OCI-M2 (cell line): ENCODE data around the gene MYO5C.

ENCODE experiments used
- DNase-seq: peaks from one replicate; lab custom pipeline; 2025; ENCODE audit not compliant: unreplicated experiment; lab: John Stamatoyannopoulos, UW

Gene MYO5C

GRCh38 chr15:52153900-52154895 lies 141.4 kb downstream of the MYO5C start:
- DNase-seq, result no peak

GRCh38 chr15:52151353-52151752 lies 144.3 kb downstream of the MYO5C start:
- no peak for DNase-seq

- no peak for DNase-seq
Observed at GRCh38 chr15:52150871-52151270, 144.7 kb downstream of the MYO5C start.

- no peak for DNase-seq
Observed at GRCh38 chr15:52150043-52150825, 145.4 kb downstream of the MYO5C start.

- DNase-seq, result no peak
Observed at GRCh38 chr15:52148403-52148802, 147.2 kb downstream of the MYO5C start.

GRCh38 chr15:52146776-52147175 lies 148.8 kb downstream of the MYO5C start:
- DNase-seq, result no peak

GRCh38 chr15:52146261-52146660 lies 149.3 kb downstream of the MYO5C start:
- DNase-seq, result no peak

GRCh38 chr15:52144656-52145178 lies 150.9 kb downstream of the MYO5C start:
- no peak for DNase-seq

GRCh38 chr15:52143873-52144272 lies 151.7 kb downstream of the MYO5C start:
- DNase-seq, result no peak
